Brain microvascular endothelial cell (primary cell): Measurements from ENCODE around the gene USP5.
A peak's percentile ranks its signal among the peaks of the same experiment; 100 is the strongest.

Source experiments
- DNase-seq: peaks from one replicate; pipeline ENCODE4 v3.0.0-alpha.2; 2020
- H3K27ac ChIP-seq: fragments of 250-450 bp; sonication (Bioruptor Pico); 2 replicates; pipeline ENCODE4 v1.5.1; 2020; ENCODE audit warnings: mild to moderate bottlenecking, moderate library complexity
- H3K27me3 ChIP-seq: fragments of 250-450 bp; sonication (Bioruptor Pico); replicated peaks from 2 replicates; pipeline ENCODE4 v1.5.1; 2020; ENCODE audit warnings: mild to moderate bottlenecking
- H3K36me3 ChIP-seq: fragments of 250-450 bp; sonication (Bioruptor Pico); replicated peaks from 2 replicates; pipeline ENCODE4 v1.5.1; 2020; ENCODE audit warnings: mild to moderate bottlenecking
- H3K4me3 ChIP-seq: 2 replicates; pipeline ENCODE4 v1.5.1; 2011; ENCODE audit warnings: low read depth, mild to moderate bottlenecking, control low read depth, low read length, moderate library complexity
- in situ Hi-C: cut with HindIII; loops from 2 replicates; pipeline ENCODE4 v1.10.0; 2017; ENCODE audit warnings: low sequenced_read_pairs, low pct_ligation_motif_present
- TF ChIP-seq, protein P1 (sequence below): IDR thresholded peaks from 2 replicates; pipeline ENCODE4 v1.5.1; 2011; ENCODE audit warnings: low read depth, mild to moderate bottlenecking, moderate library complexity, low read length, control low read depth, inconsistent platforms; ENCODE audit errors: missing control alignments

USP5 gene

DNA sequence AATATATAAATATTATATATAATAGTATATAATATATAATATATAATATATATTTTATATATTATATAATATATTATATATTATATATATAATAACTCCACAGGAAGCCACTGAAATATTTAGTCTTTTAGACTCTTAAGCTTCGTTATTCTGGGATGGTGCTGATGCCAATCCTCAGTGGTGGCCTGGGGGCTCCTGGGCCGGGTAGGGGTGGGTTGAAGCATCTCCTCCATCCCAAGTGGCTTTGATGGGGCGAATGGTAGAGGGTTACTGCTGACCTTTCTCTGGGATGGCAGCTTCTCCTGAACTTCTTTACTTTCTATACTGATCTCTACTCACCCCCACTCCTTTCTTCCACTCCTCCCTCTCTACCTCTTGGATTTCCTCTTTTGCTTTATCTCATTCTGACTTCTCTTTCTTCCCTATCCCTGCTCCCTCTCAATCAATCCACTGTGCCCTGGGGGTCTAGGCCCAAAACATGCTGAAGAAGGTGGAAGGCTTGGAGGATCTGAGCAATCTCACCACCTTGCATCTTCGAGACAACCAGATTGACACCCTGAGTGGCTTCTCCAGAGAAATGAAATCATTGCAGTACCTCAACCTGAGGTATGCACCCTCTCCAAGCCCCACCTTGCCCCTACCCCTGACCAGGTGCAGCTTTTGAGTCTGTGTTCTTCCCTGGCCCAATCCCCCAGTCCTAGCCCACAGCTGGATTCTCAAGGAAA, 57.6 kb downstream of the USP5 start:
- in situ Hi-C loops, result no loop called here
- Histone ChIP-seq H3K27me3 (no peaks in the 10 kb centered on the region), H3K27ac (no peak overlapping the region), H3K36me3 (no peaks in the 10 kb centered on the region), H3K4me3 (no peak overlapping the region)
- TF ChIP-seq, protein P1, sequence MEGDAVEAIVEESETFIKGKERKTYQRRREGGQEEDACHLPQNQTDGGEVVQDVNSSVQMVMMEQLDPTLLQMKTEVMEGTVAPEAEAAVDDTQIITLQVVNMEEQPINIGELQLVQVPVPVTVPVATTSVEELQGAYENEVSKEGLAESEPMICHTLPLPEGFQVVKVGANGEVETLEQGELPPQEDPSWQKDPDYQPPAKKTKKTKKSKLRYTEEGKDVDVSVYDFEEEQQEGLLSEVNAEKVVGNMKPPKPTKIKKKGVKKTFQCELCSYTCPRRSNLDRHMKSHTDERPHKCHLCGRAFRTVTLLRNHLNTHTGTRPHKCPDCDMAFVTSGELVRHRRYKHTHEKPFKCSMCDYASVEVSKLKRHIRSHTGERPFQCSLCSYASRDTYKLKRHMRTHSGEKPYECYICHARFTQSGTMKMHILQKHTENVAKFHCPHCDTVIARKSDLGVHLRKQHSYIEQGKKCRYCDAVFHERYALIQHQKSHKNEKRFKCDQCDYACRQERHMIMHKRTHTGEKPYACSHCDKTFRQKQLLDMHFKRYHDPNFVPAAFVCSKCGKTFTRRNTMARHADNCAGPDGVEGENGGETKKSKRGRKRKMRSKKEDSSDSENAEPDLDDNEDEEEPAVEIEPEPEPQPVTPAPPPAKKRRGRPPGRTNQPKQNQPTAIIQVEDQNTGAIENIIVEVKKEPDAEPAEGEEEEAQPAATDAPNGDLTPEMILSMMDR, result no peak
- DNase-seq, result no peak

DNA sequence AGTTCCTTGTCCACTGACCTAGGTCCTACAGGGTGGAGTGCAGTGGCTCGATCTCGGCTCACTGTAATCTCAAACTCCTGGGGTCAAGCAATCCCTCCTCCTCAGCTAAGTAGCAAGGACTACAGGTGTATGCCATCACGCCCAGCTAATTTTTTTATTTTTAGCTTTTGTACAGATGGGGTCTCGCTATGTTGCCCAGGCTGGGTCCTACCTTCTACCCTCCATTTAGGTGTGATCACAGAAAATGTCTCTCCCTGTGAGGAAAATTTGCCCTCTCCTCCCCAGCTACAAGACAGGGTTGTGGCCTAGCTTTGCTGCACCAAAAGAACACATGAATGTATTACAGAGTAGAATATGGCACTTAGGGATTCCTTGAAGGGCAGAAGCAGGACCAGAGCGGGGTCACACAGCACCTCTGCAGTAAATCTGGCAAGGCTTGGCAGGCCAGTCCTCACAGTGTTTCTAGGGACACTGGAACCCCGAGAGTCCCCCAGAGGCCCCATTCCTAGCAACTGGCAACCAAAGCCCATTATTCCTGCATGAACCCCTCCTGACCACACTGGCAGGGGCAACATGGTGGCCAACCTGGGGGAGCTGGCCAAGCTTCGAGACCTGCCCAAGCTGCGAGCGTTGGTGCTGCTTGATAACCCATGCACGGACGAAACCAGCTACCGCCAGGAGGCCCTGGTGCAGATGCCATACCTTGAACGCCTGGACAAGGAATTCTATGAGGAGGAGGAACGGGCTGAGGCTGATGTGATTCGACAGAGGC, 60.4 kb downstream of the USP5 start:
- Histone ChIP-seq H3K27ac (no peak overlapping the region), H3K27me3 (no peaks in the 10 kb centered on the region), H3K36me3 (no peaks in the 10 kb centered on the region), H3K4me3 (no peak overlapping the region)
- no peak for DNase-seq
- TF ChIP-seq, protein P1, result no peak
- in situ Hi-C loops, result no loop called here

DNA sequence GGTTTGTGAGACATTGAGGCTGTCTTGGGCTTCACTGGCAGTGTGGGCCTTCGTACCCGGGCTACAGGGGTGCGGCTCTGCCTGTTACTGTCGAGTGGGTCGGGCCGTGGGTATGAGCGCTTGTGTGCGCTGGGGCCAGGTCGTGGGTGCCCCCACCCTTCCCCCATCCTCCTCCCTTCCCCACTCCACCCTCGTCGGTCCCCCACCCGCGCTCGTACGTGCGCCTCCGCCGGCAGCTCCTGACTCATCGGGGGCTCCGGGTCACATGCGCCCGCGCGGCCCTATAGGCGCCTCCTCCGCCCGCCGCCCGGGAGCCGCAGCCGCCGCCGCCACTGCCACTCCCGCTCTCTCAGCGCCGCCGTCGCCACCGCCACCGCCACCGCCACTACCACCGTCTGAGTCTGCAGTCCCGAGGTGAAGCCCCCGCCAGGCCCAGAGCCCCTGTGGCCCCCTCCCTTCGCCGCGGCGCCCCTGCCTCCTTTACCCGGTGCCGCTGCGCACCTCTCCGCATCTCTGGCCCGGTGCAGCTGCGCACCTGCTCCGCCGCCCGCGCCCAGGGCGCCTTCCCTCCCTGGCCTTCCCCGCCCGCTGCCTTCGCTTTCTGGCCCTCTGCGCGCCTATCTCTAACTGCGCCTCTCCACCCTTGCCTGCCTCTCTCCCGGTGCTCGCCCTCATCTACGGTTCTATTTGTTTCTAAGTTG, 62.4 kb downstream of the USP5 start, which contains the start of gene ENO2:
TSS of gene ENO2 (plus strand) at position 335 of the 701 bp plus-strand sequence. CDS start 1,253 bp downstream, outside the sequence.
- Histone ChIP-seq H3K27ac (no peak within 1 kb of the TSS), H3K27me3 (no peaks in the 10 kb centered on the region), H3K36me3 (no peaks in the 10 kb centered on the region), H3K4me3 (peak within 1 kb of the TSS; percentile 67)
- peak; percentile 27 for DNase-seq
- in situ Hi-C loops, result no loop called here
- TF ChIP-seq, protein P1, result no peak

DNA sequence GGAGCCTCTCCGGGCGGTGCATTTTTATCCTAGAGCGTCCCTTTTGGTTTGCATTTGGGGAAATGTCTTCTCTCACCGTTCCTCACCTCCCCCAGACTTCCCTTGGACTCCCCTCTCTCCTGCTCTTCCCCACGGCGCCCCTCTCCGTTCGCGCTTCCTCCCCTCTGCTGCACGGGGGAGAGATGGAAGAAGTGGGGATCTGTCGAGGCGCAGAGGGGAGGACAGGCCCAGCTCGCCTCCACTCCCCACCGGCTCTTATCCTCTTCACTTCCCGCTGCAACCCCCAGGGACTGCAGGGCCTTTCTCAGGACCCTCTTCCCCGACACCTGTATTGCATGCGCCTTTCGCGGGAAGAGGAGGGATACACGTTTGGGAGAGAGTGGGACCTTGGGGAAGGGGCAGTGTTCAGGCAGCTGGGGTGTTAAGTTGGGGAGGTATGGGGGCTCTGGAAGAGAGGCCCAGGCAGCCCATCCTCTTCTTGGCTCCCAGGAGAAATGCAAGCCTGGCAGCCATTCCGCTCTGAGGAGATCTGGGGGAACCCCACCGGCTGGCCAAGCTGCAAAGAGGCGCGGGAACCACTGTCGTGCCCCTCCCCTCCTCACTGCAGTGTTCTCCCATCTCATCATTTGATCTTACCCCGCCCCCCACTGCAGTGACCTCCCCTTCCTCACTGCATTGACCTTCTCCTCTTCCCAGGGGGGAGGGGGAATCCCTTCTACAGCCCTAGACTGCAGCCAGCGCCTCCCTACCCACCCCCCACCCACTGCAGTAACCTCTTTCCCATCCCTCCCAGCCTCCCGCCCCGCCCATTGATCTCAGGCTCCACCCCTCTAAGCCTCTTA, 63.2 kb downstream of the USP5 start:
- Histone ChIP-seq H3K4me3 (peak overlapping the region; percentile 67), H3K27ac (no peak overlapping the region), H3K36me3 (no peaks in the 10 kb centered on the region), H3K27me3 (no peaks in the 10 kb centered on the region)
- in situ Hi-C loops, result no loop called here
- no peak for DNase-seq
- TF ChIP-seq, protein P1, result no peak

DNA sequence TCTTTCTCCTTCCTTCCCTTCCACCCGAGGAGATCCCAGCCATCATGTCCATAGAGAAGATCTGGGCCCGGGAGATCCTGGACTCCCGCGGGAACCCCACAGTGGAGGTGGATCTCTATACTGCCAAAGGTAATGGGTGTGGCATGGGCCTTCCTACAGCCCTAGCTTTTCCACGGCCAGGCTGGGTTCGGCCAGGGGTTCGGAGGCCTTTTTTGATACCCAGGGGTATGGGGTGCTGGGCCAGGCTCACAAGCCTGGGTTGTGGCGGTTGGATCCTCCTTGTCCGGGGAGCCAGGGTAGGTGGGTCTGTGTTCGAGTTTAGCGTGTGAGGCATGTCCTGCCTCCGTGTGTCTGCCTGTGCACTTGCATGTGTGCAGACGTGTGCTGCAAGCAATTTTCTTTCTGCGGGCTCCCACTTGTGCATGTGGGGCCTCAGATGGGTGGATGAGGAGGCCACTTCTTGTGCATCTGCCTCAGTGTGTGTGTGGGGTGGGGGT, 63.9 kb downstream of the USP5 start:
- no peak overlapping the region for H3K27ac ChIP-seq
- no peaks in the 10 kb centered on the region for H3K36me3 ChIP-seq
- TF ChIP-seq, protein P1, result no peak
- no peak for DNase-seq
- no peak overlapping the region for H3K4me3 ChIP-seq
- in situ Hi-C loops, result no loop called here
- no peaks in the 10 kb centered on the region for H3K27me3 ChIP-seq
